HG03103 (cell line): ENCODE data around the gene XDH.
A peak's percentile ranks its signal among the peaks of the same experiment; 100 is the strongest.

Experiments
- ATAC-seq: cut with Tn5 transposase; IDR thresholded peaks from one replicate; pipeline ENCODE4 v1.9.1; 2021; ENCODE audit warnings: low read depth; ENCODE audit not compliant: unreplicated experiment

The XDH gene

DNA sequence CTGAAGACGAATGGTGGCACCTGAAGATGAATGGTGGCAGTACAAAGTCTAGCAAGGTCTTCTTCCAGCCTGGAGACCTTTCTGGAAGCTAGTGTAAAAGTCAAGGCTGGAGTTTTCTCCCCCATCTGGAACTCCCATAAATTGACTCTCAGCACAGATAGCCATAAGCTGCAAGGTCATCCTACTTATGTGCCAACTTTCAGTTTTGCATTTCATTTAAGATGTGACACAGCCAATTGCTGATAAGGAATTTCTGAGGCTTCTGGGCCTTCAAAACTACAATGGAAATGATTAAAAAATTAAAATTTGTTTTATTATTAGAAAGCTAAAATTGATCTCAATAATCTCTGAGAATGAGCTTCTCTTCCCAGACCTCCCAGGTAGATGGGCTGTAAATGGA, 10.2 kb downstream of the XDH start:
- no peak for ATAC-seq

DNA sequence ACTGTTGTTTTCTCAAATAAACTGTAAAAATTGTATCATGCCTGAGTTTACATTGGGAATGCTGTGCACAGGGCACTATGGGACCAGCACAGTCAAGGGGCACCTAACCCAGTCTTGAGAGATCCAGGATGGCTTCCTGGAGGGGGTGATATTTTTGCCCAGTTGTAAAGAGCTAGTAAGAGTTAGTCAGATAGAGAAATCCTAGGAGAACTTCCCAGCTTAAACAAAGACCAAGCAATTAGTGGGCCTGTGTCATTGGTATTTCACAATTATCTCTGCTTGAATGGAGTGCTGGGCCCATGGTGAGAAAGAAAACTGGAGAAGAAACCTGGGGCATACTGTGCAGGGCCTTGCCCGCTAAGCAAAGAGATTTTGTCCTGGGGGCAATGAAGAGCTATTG, 12.2 kb downstream of the XDH start:
- no peak for ATAC-seq

DNA sequence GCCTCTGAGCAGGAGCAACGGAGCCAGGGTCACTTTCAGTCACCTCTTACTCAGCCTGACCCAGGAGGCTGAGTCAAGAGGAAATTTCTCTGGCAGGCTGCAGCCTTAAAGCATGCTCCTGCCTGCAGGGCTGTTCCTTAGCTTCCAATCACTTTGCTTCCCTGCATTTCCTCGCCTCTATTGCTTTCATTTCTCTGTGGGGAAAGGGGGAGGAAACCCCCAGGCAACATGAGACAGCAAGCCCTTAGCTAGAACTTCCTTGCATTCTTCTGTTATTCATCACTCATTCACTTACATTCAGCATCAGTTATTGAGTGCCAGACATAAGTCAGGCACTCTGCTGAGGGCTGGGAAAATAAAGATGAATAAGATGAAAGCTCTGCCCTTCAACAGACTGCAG, 13.0 kb downstream of the XDH start:
- no peak for ATAC-seq

DNA sequence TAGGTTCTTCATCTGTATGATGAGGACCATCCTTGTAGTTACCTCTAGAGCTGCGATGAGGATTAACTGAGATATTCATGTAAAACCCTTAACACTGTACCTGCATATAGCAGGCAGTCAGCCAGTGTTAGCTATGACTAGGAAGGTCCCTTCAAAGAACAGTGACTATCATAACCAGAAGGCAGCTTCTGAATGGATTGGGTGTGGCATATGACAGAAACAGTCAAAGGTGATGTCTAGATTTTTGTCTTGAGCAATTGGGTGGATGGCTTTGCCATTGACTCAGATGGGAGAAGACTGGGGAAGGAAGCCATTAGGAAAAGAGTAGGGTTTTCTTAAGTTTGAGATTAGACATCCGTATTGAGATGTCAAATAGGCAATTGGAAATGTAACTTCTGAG, 15.7 kb downstream of the XDH start:
- ATAC-seq: no peak

DNA sequence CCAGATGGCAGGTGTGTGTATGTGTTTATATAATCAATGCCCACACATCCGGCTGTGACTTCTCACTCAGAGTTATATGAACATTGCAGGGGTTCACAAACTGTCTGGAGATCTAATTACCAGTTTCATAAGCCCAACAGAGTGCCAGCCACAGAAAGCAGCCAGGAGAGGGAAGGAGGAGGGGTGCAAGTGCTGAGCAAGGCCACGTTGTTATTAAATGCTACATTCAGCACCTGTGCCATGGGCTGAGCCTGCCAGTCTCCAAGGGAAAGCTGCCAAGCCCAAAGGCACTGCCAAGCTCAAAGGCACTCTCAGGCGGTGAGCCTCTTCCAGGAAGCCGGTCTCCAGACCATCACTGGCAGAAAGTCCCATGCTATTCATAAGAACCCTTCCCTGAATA, 17.4 kb downstream of the XDH start:
- no peak for ATAC-seq

DNA sequence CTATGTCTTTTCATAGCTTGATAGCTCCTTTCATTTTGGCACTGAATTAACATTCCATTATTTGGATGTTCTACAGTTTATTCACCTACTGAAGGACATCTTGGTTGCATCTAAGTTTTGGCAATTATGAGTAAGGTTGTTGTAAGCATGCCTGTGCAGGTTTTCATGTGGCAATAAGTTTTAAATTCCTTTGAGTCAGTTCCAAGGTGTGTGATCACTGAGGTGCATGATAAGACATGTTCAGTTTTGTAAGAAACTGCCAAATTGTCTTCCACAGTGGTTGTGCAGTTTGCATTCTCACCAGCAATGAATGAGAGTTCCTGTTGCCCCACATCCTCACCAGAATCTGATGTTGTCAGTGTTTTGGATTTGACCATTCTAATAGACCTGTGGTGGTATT, 24.2 kb downstream of the XDH start:
- ATAC-seq: no peak

DNA sequence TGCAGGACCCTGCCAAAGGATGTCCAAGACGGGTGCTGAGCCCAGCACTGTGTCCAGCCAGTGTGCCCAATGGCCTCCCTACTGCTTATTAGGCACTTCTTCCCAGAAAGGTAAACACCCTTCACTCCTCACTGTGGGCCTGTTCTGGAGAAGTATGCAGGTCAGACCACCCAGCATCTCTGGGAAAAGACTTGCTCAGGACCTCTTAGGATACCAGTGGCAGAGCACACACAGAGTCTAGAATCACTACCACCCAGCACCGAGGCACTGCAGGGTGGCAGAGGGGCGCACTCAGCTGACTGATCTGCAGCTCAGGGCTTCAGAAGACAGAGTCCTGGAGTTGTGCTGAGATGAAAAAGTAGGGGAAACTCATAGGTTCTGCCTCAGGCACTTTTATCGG, 25.8 kb downstream of the XDH start:
- ATAC-seq: no peak

DNA sequence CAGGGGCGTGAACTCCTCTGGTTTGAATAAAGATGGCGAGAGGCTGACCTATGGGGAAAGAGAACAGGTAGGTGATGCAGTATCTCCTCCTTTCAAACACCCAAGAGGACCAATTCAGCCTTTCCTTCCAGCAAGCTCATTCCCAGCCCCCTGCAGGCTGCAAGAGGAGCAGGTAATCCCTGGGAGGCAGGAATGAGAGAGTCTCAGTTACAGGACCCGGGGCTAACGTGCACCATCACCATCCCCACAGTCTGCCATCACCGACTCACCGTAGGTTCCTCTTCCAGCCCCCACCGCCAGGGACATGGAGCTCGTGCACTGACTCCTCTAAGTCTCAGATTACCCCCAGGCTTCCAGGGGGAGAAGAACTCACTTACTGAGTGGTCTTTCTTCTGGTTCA, 26.7 kb downstream of the XDH start:
- ATAC-seq: no peak

DNA sequence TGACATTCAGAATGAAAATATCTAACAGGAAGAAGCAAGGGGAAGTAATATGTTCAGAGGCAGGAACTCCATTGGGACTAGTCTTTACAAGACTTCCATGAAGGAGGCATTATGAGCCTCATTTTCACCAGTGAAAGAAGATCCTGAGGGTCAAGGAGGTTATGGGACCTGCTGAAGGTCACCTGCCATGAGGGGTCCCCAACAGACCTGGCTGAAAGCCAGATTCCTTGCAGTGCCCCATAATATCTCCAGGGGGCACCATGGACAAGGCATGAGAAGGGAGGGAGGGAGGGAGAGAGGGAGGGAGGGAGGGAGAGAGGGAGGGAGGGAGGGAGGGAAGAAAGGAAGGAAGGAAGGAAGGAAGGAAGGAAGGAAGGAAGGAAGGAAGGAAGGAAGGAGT, 27.9 kb downstream of the XDH start:
- ATAC-seq: no peak

DNA sequence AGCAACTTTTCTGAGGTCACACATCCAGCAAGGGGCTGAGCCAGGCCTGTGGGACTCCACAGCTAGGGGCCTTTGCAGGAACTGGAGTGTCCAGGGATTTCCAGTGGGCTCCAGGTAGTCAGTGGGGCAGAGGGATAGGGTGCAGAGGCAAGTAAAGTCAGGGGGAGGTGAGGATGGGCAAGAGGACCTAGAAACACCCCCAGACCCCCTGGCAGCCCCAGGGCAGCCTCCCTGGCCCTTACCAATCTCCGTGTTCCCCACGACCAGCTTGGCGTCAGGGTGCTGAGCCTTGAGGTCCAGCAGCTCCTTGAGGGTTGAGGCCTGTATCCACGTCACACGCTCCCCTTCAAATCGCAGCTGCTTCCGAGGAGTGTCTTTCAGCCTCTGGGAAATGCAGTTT, 28.4 kb downstream of the XDH start:
- no peak for ATAC-seq

DNA sequence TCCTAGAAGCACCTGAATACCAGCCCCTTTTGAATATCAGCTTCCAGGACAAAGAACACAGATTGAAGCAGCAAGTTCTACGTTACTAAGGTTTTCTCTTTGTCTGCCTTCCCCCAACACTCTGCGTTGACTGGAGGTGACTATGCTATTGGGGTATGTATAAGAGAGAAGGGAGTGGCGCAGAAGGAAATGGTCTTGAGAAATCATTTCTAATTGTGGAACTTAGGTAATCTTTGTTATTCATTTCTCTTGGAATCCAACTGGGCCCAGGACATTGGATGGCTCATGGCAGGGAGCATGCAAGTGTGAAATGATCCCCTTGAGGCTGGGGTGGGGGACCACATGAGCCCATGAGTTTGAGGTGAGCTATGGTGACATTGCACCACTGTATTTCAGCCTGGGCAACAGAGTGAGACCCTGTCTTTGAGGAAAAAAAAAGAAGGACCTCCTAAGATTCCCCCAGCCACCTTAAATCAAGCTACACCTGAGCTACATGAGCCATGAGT, 29.7 kb downstream of the XDH start:
- no peak for ATAC-seq

DNA sequence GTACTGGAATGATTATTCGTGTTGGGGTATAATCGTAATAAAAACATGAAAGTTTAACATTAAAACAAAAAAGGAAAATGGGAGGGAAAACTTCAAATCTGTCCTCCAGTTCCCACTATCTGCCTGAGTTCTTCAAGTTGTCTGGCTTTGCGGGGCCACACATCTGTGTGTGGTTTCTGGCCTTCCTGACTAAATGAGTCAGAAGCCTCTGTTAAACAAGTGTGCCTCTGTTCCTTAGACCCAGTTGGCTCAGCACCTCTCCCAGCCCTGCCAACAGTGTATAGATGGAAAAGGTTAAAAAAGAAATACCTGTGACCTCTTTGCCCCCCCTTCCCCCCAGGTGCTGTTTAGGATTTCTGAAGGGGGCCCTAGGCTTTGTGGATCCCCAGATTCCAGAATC, 30.2 kb downstream of the XDH start:
- ATAC-seq: peak; percentile 66

DNA sequence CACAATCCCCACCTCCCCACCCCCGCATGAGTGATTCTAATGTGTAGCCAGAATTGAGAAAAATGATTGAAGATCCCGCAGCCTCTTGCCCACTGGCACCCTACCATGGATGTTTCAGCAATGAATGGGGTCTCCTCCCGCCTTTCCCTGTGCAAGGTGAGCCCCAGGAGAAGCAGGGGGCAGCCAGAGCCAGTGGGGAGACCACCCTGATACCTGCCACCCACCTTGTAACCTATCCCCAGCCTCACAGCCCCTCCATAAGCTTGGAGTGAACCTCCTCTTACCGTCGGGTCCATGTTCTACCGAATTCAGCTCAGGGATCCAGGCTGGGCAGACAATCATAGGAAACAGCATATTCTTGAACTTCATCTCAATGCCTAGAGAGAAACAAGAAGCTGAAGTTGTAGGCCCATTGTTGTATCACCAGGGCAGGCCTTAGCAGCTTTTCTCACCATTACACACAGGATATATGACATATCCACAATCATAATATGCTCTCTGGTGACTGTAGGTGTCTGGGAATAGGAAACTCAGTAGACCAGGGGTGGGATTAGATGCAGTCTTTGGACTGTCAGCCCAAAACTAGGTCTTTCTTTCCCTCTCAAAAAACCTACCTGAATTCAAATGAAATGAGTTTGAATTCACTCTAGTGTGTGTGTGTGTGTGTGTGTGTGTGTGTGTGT, 30.9 kb downstream of the XDH start:
- no peak for ATAC-seq

DNA sequence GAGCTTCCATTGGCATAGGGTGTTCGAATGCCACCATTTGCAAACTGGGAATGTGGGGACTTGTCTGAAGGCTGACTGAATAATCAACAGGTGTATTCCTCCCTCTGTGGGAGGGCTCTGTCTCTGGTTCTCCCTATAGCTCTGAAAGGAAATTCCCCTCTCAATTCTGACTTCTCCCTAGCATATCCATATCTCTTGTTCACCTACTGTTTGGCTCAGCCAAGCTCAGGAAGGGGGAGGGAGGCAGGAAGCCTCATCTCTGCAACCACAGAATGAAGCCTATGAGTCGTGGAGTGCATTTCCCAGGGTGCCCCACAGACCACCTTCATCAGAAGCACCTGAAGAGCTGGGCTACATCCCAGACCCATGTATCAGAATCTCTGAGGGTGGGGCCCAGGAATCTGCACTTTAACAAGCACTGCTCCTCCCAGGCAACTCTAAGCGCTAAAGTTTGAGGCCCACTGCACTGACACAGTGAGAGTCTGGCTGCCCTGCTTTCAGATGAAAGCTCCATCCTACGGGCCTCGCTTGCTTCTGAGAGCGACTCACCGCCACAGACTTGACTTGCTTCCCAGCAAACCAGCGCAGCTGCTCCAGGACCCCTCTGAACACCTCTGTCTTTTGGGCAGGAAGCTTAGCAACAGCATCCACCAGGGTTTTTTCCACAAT, 32.0 kb downstream of the XDH start:
- ATAC-seq: no peak

DNA sequence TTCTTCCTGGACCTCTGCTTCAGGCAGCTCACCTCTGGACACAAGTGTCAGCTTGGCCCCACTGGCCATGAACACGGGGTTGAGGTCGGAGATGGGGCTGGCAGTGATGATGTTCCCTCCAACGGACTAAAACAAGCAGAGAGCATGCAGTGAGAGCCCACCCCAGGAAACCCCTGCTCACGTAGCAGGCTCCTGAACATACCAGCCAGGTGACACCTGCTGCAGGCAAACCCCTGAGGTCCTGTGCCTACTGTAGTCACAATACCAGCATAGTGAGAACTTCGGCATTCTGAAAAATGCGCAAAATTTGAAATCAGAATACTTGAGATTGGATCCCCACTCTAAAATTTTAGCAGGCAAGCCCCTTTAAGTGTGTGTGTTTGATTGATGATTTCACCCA, 32.9 kb downstream of the XDH start:
- no peak for ATAC-seq

DNA sequence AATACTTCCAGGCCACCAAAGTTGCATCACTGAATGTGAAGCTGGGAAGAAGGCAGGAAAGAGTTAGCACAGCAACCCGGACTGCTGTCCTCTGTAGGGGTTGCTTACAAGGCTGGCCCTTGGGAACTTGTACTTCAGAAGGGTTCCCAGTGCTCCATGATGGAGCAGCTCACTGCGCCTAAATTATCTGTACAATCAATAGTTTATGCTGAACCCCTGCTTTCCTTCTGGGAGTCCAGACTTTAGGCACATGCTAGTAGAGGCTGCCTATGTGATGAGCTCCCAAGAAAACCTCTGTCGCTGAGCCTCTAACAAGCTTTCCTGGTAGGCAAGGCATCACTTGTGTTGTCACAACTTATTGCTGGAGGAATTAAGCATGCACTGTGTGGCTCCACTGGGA, 34.3 kb downstream of the XDH start:
- ATAC-seq: no peak

DNA sequence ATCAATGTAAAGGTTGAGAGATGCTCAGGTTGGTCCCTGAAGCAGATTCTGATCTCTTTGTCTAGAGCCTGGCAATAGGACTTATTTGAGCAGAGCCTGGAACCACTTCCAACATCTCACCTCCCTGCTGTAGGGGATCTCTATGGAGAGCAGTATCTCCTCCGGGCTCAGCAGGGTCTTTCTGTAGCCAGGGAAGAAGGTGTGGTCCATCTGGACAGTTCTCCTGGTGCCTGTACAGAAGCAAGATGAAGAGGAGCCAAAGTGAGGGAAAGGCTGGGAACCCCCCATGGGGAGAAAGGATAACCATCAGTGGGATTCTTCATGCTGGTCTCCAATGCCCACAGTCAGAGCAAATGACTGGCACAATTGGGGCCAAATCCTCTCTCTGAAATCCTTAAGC, 34.8 kb downstream of the XDH start:
- no peak for ATAC-seq

DNA sequence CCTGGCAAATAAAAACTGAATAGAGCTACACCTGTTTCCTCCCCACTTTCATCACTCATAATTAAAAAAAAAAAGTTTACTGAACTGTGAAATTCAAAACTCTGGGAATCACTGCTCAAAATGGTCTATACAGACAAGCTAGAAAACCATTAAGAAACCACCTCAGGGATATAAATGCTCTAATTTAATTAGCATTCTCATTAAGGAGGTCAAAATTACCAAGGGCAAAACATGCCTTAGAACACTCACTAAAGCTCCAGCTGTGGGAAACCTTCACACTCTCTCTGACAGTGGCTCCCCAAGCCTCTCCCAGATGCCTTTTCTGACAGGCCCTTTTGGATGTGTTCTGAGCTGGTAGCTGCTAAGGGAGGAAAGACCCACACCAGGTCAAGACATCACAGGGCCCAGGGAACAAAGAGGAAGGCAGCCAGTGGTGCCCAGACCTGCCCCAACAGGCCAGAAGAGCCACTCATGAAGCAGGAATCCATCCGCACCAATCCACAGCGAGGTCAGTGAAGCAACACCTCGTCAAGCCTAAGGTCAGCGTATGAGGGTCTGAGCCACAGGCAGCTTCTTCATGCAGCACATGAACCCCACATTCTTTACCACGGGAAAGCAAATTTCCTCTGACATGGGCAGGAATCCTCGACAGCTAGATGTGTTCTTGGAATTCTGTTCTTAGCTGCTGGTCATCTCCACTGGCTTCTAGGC, 35.6 kb downstream of the XDH start:
- ATAC-seq: no peak

DNA sequence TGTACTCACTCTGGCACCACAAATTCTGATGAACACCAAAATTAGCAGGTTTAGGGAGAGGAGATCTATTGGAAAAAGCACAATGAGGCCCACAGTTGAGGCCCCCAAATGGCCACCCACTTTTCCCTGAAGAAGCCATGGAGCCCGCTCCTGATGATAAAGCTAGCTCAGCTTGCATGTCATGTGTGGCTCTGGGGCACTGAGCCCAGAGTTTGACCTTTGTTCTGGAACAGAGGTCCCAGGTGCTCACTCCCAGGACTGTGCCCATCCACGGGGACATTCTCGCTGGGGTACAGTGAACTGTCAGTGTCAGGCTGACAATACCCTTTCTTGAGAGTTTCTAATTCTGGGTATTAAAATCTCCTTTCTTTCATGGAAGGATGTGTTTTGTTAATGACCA, 36.2 kb downstream of the XDH start:
- no peak for ATAC-seq

DNA sequence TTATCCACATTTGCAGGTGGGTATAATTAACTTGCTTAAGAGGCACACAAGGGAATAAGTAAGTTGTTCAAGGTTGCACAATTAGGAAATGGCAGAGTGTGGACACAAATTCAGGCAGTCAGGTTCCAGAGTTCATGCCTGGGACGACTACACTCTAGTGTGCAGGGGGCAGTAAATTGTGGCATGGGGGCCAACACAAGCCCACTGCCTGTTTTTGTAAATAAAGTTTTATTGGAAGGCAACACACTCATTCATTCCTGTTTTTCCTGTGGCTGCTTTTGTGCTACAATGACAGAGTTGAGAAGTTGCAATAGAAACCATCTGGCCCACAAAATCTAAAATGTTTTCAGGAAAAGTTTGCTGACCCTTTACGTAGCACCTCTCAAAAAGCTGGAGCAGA, 41.4 kb downstream of the XDH start:
- ATAC-seq: no peak

DNA sequence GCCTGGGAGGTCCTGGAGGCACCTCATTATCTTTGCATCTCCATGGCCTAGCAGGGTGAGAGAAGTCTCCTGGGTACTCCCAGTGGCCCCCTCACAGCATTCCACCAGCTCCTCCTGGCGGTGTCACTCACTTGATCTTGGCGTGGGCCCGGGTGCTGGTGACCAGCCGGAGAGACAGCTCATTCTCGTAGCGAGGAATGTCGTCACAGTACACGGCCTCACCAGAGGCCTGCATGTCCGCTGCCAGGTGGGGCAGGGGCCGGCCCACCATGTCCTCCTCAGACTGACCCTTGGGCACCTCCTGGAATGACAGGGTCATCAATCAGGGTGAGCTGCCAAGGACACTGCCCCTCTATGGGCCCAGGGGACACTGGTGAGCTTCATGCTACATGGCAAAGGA, 42.4 kb downstream of the XDH start:
- ATAC-seq: no peak

DNA sequence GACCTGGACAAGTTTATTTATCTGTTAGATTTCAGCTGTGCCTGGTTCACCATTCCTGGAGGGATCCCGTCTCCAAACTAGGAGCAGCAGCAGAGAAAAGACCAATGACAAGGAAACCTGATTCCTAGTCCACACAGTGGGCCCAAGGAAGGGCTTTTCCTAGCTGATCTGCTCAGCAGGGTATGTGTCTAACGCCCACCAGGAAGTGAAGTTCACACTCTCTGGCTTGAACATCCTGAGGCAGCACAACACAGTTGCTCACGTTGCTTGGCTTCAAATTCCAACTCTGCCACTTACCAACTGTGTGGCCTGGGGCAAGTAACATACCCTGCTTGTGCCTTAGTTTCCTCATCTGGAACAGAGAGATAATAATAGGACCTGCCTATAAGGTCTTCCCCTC, 42.9 kb downstream of the XDH start:
- no peak for ATAC-seq
